A549 (cell line): ENCODE results near the gene TFF2. TPM values are rescaled to one million over a fixed set of nuclear protein-coding genes. Genes with fewer than 3 reads are reported as not detected.

Source experiments
- ATAC-seq, 2 experiments: fragments of 200-7000 bp in 1 of 2; fragments of >200 bp in 1 of 2; cut with Nextera tagmentation in 1 of 2; cut with Tn5 transposase in 1 of 2; 3 replicates each; pipeline versions ENCODE4 v1.8.0 to v1.9.1; 2018 to 2020; ENCODE audit warnings: mild to moderate bottlenecking in 1 of 2, moderate library complexity in 1 of 2
- CTCF ChIA-PET: fragments of 300-600 bp; sonication (Branson Sonifier 250); formaldehyde crosslinking; extraction: SDS; loops from one replicate; lab custom pipeline; 2021; ENCODE audit warnings: antibody characterized with exemption, inconsistent platforms; lab: Yijun Ruan, JAX
- POLR2A ChIA-PET: fragments of 350-600 bp; formaldehyde crosslinking; extraction: SDS; loops from one replicate; lab custom pipeline; 2021; ENCODE audit warnings: antibody characterized with exemption, inconsistent platforms; lab: Yijun Ruan, JAX
- DNase-seq, 2 experiments: peaks; one replicate each; pipeline versions ENCODE4 v3.0.0 to v3.0.0-alpha.2; 2011 to 2016; ENCODE audit warnings: low read depth in 1 of 2, low spot score in 1 of 2
- FAIRE-seq: peaks from 2 replicates; lab custom pipeline; 2011; peaks lifted over from hg19 to GRCh38; lab: Jason Lieb, UNC
- H3K27ac ChIP-seq, 2 experiments: fragments of >200 bp; sonication (Bioruptor Twin); formaldehyde crosslinking; 3 replicates each; pipeline ENCODE4 v1.5.1; 2016 to 2017
- H3K4me1 ChIP-seq: fragments of >200 bp; sonication (Bioruptor Twin); formaldehyde crosslinking; 3 replicates; pipeline ENCODE4 v1.6.1; 2016
- H3K4me2 ChIP-seq: fragments of >200 bp; sonication (Bioruptor Twin); formaldehyde crosslinking; 3 replicates; pipeline ENCODE4 v1.6.1; 2016
- H3K4me3 ChIP-seq: fragments of >200 bp; sonication (Bioruptor Twin); formaldehyde crosslinking; 3 replicates; pipeline ENCODE4 v1.5.1; 2016
- H3K9me3 ChIP-seq: fragments of >200 bp; sonication (Bioruptor Twin); formaldehyde crosslinking; 3 replicates; pipeline ENCODE4 v1.6.1; 2016
- CHD4 ChIP-seq: fragments of 200-600 bp; sonication (generic); IDR thresholded peaks from 2 replicates; pipeline ENCODE4 v1.6.1; 2016; ENCODE audit warnings: antibody characterized with exemption, mild to moderate bottlenecking, borderline replicate concordance
- ESRRA ChIP-seq: fragments of 150-350 bp; IDR thresholded peaks from 2 replicates; pipeline ENCODE4 v1.6.1; 2014; ENCODE audit warnings: mild to moderate bottlenecking, low read length, borderline replicate concordance
- FOSL2 ChIP-seq, 2 experiments: fragments of 450-650 bp in 1 of 2; fragments of >200 bp in 1 of 2; sonication (Bioruptor Twin) in 1 of 2; formaldehyde crosslinking; IDR thresholded peaks; 2 replicates each; pipeline versions ENCODE4 v1.5.0 to v1.6.1; 2016 to 2020; ENCODE audit warnings: mild to moderate bottlenecking in 1 of 2, moderate library complexity in 1 of 2
- GATA3 ChIP-seq: IDR thresholded peaks from 2 replicates; pipeline ENCODE4 v1.6.1; 2012; ENCODE audit warnings: borderline replicate concordance
- HOXB5 ChIP-seq: fragments of 250-450 bp; sonication (Bioruptor Pico); IDR thresholded peaks from 2 replicates; pipeline ENCODE4 v1.5.0; 2020; ENCODE audit warnings: mild to moderate bottlenecking, moderate library complexity
- JUN ChIP-seq, 2 experiments: fragments of >200 bp; sonication (Bioruptor Twin); formaldehyde crosslinking; IDR thresholded peaks; 2 replicates in 1 of 2; 3 replicates in 1 of 2; pipeline ENCODE4 v1.6.1; 2016 to 2017
- MYC ChIP-seq: IDR thresholded peaks from 2 replicates; pipeline ENCODE4 v1.6.1; 2012; ENCODE audit warnings: mild to moderate bottlenecking, inconsistent platforms, low read length, improper control_type of control experiment, borderline replicate concordance
- NFE2L2 ChIP-seq: fragments of 150-350 bp; conservative IDR thresholded peaks from 2 replicates; pipeline ENCODE4 v1.6.1; 2014; ENCODE audit warnings: low read length
- PHF8 ChIP-seq: fragments of 200-600 bp; sonication (generic); IDR thresholded peaks from 2 replicates; pipeline ENCODE4 v1.6.1; 2016; ENCODE audit warnings: low read depth, mild to moderate bottlenecking, antibody characterized with exemption, moderate library complexity, borderline replicate concordance
- POLR2A ChIP-seq: IDR thresholded peaks from 2 replicates; pipeline ENCODE4 v1.6.1; 2012; ENCODE audit warnings: mild to moderate bottlenecking, low read length
- POLR2AphosphoS2 ChIP-seq: conservative IDR thresholded peaks from 2 replicates; pipeline ENCODE4 v1.6.1; 2012; ENCODE audit warnings: low read length, improper control_type of control experiment, inconsistent platforms
- RNF2 ChIP-seq: fragments of 200-600 bp; sonication (generic); IDR thresholded peaks from 2 replicates; pipeline ENCODE4 v1.6.1; 2016; ENCODE audit warnings: low read depth, mild to moderate bottlenecking, antibody characterized with exemption, moderate library complexity, borderline replicate concordance
- SMC3 ChIP-seq: fragments of >200 bp; sonication (Bioruptor Twin); formaldehyde crosslinking; IDR thresholded peaks from 3 replicates; pipeline ENCODE4 v1.6.1; 2018; ENCODE audit warnings: inconsistent platforms
- SREBF2 ChIP-seq: fragments of 450-650 bp; IDR thresholded peaks from 2 replicates; pipeline ENCODE4 v1.6.1; 2014; ENCODE audit warnings: mild to moderate bottlenecking, moderate library complexity
- ZNF302 ChIP-seq: fragments of 250-450 bp; sonication (Bioruptor Pico); IDR thresholded peaks from 2 replicates; pipeline ENCODE4 v1.9.0; 2021; ENCODE audit warnings: inconsistent platforms, mild to moderate bottlenecking, moderate library complexity
- WGBS: methylation state at CpG from one replicate; pipeline ENCODE4 v1.1.6; 2017; ENCODE audit errors: missing lambda C conversion rate; 5-methylcytosine and 5-hydroxymethylcytosine counted together
- polyA plus RNA-seq, 4 experiments: library from polyadenylated mRNA; depleted of rRNA in 3 of 4; stranded (reverse); fragments of >200 nt; fragmentation: RNase III in 1 of 4; extraction: RNeasy Plus Mini Kit Qiagen cat#74134 plus additional on column Dnase treatment in 1 of 4; gene quantifications; 2 replicates in 3 of 4; 3 replicates in 1 of 4; pipeline ENCODE4 v1.2.3, GENCODE V29; 2011 to 2017
- TF ChIP-seq, protein P1 (sequence below): IDR thresholded peaks from 2 replicates; pipeline ENCODE4 v1.6.1; 2012
- TF ChIP-seq, protein P2 (sequence below): fragments of 450-650 bp; IDR thresholded peaks from 2 replicates; pipeline ENCODE4 v1.6.1; 2014; ENCODE audit warnings: antibody characterized with exemption
- TF ChIP-seq, protein P3 (sequence below): fragments of >200 bp; sonication (Bioruptor Twin); formaldehyde crosslinking; IDR thresholded peaks from 2 replicates; pipeline ENCODE4 v1.6.1; 2016
- TF ChIP-seq, protein P4 (sequence below): fragments of 200-600 bp; sonication (generic); IDR thresholded peaks from 2 replicates; pipeline ENCODE4 v1.6.1; 2016; ENCODE audit warnings: antibody characterized with exemption, mild to moderate bottlenecking, moderate library complexity

TFF2 gene
- polyA plus RNA-seq, 2 of the 4 experiments (the other 2 are of a cell fraction): not detected

DNA sequence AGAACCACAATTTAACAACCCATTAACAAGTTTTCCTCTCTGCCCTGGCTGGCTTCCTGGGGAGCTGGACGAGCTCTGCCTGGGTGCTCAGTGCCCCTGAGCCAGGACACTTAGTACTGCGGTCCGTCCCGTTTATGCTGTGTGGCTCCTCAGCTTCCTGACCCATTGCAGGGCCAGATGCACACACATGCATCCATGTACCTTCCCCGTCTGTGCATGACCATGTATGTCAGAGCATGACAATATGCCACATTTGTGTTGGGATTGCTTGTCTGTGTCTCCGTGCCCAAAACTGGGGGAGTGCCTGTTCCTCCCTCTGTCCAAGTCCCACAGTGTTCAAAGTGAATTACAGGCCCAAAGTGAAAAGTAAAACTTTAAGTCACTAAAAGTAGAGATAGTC is 25.9 kb downstream of the TFF2 start (continued):
- TF ChIP-seq POLR2AphosphoS2: no peak

DNA sequence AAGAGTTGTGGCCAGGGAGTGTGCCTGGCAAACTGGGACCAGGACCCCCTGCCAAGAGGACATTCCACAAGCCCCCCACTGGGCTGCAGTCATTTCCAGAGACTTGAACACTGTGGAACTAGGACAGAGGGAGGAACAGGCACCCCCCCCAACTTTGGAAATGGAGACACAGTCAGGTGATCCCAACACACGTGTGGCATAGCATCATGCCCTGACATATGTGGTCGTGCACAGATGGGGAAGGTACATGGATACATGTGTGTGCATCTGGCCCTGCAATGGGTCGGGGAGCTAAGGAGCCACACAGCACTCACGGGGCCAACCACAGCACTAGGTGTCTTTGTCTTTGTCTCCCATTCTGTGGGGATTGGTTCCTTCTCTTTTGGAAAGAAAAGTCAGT is 28.9 kb downstream of the TFF2 start:
- WGBS: 8% methylated on average over 2 of the region's 4 CpGs
- H3K27ac ChIP-seq: no peak overlapping the region
- no peak overlapping the region for H3K4me2 ChIP-seq
- POLR2A ChIA-PET: no interaction called here
- CTCF ChIA-PET: interaction anchor here (1.0 kb wide), 1 partner anchor 12 kb away, joined by 3 read pairs; no protein-coding TSS in a partner anchor
- TF ChIP-seq GATA3 (no peak), ZNF302 (CRISPR knock-in tag) (no peak), HOXB5 (CRISPR knock-in tag) (no peak), MYC (no peak), ESRRA (no peak), CHD4 (no peak)
- TF ChIP-seq, protein P1, sequence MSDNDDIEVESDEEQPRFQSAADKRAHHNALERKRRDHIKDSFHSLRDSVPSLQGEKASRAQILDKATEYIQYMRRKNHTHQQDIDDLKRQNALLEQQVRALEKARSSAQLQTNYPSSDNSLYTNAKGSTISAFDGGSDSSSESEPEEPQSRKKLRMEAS: no peak
- TF ChIP-seq, all 56 proteins: peak for 0
- FAIRE-seq: no peak
- DNase-seq: no peak
- no peak overlapping the region for H3K4me3 ChIP-seq
- H3K4me1 ChIP-seq: no peaks in the 10 kb centered on the region
- H3K9me3 ChIP-seq: no peaks in the 10 kb centered on the region
- no peak for ATAC-seq

DNA sequence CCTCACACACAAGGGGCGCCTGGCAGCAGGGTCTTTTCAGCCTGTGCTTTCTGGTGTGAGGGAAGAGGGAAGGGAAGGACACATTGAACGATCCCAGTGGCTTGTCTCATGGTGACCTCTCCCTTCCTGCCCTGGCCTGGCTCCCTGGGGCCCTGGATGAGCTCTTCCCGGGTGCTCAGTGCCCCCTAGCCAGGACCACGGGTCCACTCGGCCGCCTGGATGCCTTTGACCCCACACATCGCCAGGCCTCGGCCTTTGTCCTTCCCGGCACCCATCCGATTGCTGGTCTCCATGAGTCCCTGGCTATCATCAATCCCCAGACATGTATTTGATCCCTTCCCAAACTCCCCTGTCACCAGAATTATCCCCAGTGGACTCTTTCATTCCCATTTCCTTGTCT is 29.6 kb downstream of the TFF2 start:
- Histone ChIP-seq H3K27ac (no peak overlapping the region), H3K9me3 (no peaks in the 10 kb centered on the region)
- TF ChIP-seq, protein P2, sequence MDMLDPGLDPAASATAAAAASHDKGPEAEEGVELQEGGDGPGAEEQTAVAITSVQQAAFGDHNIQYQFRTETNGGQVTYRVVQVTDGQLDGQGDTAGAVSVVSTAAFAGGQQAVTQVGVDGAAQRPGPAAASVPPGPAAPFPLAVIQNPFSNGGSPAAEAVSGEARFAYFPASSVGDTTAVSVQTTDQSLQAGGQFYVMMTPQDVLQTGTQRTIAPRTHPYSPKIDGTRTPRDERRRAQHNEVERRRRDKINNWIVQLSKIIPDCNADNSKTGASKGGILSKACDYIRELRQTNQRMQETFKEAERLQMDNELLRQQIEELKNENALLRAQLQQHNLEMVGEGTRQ: no peak
- no peak for TF ChIP-seq JUN (IDR thresholded peaks at IDR 0.05)
- TF ChIP-seq POLR2A: no peak
- TF ChIP-seq ESRRA: no peak
- TF ChIP-seq, protein P3, sequence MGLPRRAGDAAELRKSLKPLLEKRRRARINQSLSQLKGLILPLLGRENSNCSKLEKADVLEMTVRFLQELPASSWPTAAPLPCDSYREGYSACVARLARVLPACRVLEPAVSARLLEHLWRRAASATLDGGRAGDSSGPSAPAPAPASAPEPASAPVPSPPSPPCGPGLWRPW: no peak
- TF ChIP-seq, protein P4, sequence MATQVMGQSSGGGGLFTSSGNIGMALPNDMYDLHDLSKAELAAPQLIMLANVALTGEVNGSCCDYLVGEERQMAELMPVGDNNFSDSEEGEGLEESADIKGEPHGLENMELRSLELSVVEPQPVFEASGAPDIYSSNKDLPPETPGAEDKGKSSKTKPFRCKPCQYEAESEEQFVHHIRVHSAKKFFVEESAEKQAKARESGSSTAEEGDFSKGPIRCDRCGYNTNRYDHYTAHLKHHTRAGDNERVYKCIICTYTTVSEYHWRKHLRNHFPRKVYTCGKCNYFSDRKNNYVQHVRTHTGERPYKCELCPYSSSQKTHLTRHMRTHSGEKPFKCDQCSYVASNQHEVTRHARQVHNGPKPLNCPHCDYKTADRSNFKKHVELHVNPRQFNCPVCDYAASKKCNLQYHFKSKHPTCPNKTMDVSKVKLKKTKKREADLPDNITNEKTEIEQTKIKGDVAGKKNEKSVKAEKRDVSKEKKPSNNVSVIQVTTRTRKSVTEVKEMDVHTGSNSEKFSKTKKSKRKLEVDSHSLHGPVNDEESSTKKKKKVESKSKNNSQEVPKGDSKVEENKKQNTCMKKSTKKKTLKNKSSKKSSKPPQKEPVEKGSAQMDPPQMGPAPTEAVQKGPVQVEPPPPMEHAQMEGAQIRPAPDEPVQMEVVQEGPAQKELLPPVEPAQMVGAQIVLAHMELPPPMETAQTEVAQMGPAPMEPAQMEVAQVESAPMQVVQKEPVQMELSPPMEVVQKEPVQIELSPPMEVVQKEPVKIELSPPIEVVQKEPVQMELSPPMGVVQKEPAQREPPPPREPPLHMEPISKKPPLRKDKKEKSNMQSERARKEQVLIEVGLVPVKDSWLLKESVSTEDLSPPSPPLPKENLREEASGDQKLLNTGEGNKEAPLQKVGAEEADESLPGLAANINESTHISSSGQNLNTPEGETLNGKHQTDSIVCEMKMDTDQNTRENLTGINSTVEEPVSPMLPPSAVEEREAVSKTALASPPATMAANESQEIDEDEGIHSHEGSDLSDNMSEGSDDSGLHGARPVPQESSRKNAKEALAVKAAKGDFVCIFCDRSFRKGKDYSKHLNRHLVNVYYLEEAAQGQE: no peak
- TF ChIP-seq NFE2L2: no peak
- no peak for TF ChIP-seq RNF2
- no peak for TF ChIP-seq FOSL2 (IDR thresholded peaks at IDR 0.05)
- no peak for TF ChIP-seq FOSL2 (CRISPR knock-in tag; IDR thresholded peaks at IDR 0.05)
- TF ChIP-seq PHF8: no peak
- no peak for TF ChIP-seq SMC3
- TF ChIP-seq SREBF2: no peak
- TF ChIP-seq, all 56 proteins: peak for 0
- POLR2A ChIA-PET: no interaction called here
- Histone ChIP-seq H3K4me1 (no peaks in the 10 kb centered on the region), H3K4me3 (no peak overlapping the region), H3K4me2 (no peak overlapping the region)
- 59% methylated on average over 7 of the region's 10 CpGs for WGBS
- CTCF ChIA-PET: no interaction called here
- FAIRE-seq (no peak), ATAC-seq (no peak), DNase-seq (no peak)
